Measurements from ENCODE around the gene NTSR1.

DNA sequence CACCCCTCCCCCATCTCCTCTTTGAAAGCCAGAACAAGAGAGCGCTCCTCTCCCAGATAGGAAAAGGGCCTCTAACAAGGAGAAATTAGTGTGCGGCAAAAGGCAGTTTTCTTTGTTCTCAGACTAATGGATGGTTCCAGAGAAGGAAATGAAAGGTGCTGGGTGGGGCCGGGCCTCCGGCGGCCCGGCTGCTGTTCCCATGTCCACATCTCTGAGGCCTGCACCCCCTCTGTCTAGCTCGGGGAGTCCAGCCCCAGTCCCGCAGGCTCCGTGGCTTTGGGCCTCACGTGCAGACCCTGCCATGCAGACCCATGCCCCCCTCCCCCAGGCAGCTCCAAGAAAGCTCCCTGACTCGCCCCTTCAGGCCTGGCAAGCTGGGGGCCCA is 51.8 kb downstream of the NTSR1 start:
- TF ChIP-seq POLR2A (IDR thresholded peaks at IDR 0.05), result no peak
- TF ChIP-seq, protein P1, sequence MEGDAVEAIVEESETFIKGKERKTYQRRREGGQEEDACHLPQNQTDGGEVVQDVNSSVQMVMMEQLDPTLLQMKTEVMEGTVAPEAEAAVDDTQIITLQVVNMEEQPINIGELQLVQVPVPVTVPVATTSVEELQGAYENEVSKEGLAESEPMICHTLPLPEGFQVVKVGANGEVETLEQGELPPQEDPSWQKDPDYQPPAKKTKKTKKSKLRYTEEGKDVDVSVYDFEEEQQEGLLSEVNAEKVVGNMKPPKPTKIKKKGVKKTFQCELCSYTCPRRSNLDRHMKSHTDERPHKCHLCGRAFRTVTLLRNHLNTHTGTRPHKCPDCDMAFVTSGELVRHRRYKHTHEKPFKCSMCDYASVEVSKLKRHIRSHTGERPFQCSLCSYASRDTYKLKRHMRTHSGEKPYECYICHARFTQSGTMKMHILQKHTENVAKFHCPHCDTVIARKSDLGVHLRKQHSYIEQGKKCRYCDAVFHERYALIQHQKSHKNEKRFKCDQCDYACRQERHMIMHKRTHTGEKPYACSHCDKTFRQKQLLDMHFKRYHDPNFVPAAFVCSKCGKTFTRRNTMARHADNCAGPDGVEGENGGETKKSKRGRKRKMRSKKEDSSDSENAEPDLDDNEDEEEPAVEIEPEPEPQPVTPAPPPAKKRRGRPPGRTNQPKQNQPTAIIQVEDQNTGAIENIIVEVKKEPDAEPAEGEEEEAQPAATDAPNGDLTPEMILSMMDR (IDR thresholded peaks at IDR 0.05), result no peak
